Neural cell (in vitro differentiated cells): ENCODE results near the gene ZNF280C. TPM values are rescaled to one million over a fixed set of nuclear protein-coding genes. Genes with fewer than 3 reads are reported as not detected.

ENCODE experiments used
- H2AFZ ChIP-seq: fragments of 200-600, 300-800 bp; sonication (generic), shearing (Covaris generic); 2 replicates; pipeline ENCODE4 v1.6.0; 2014; ENCODE audit warnings: low read depth, mild to moderate bottlenecking, antibody characterized with exemption, low read length, moderate library complexity
- H3F3A ChIP-seq: fragments of 200-600 bp; shearing (Covaris generic); 2 replicates; pipeline ENCODE4 v1.6.1; 2016; ENCODE audit warnings: mild to moderate bottlenecking, moderate library complexity, mixed read lengths, antibody characterized with exemption, low read length; ENCODE audit not compliant: insufficient read depth, poor library complexity, severe bottlenecking
- H3K27ac ChIP-seq: fragments of 200-600, 300-800 bp; sonication (generic), shearing (Covaris generic); 2 replicates; pipeline ENCODE4 v1.5.1; 2014; ENCODE audit warnings: mild to moderate bottlenecking, low read length, moderate library complexity
- H3K27me3 ChIP-seq: fragments of 300-800, 200-600 bp; sonication (generic), shearing (Covaris generic); 2 replicates; pipeline ENCODE4 v1.6.0; 2014; ENCODE audit warnings: mild to moderate bottlenecking, low read depth, low read length, moderate library complexity; ENCODE audit not compliant: insufficient read depth
- H3K36me3 ChIP-seq: fragments of 300-800, 200-600 bp; sonication (generic), shearing (Covaris generic); 2 replicates; pipeline ENCODE4 v1.5.1; 2014; ENCODE audit warnings: mild to moderate bottlenecking, antibody characterized with exemption, low read length, moderate library complexity; ENCODE audit not compliant: insufficient read depth
- H3K4me2 ChIP-seq: fragments of 300-800, 200-600 bp; sonication (generic), shearing (Covaris generic); 2 replicates; pipeline ENCODE4 v1.6.0; 2014; ENCODE audit warnings: mild to moderate bottlenecking, low read length
- H3K4me3 ChIP-seq: fragments of 300-800, 200-600 bp; sonication (generic), shearing (Covaris generic); 2 replicates; pipeline ENCODE4 v1.5.1; 2014; ENCODE audit warnings: mild to moderate bottlenecking, low read length, moderate library complexity
- H3K79me2 ChIP-seq: fragments of 200-600 bp; shearing (Covaris generic); replicated peaks from 2 replicates; pipeline ENCODE4 v1.6.0; 2014; ENCODE audit warnings: mild to moderate bottlenecking, low read length, moderate library complexity; ENCODE audit not compliant: insufficient read depth
- H3K9ac ChIP-seq: fragments of 300-800, 200-600 bp; sonication (generic), shearing (Covaris generic); 2 replicates; pipeline ENCODE4 v1.6.1; 2016; ENCODE audit warnings: mild to moderate bottlenecking, low read length, mixed read lengths
- H3K9me2 ChIP-seq: fragments of 200-600 bp; shearing (Covaris generic); 2 replicates; pipeline ENCODE4 v1.6.1; 2016; ENCODE audit warnings: mild to moderate bottlenecking, low read length, mixed read lengths; ENCODE audit not compliant: insufficient read depth
- H3K9me3 ChIP-seq: fragments of 200-600, 300-800 bp; sonication (generic), shearing (Covaris generic); 2 replicates; pipeline ENCODE4 v1.6.1; 2016; ENCODE audit warnings: mild to moderate bottlenecking, mixed run types, low read length, moderate library complexity, mixed read lengths
- H4K20me1 ChIP-seq: fragments of 200-600 bp; shearing (Covaris generic); 2 replicates; pipeline ENCODE4 v1.6.1; 2016; ENCODE audit warnings: mild to moderate bottlenecking, mixed run types; ENCODE audit not compliant: insufficient read depth
- CTCF ChIP-seq: fragments of 450-650 bp; IDR thresholded peaks from 2 replicates; pipeline ENCODE4 v1.5.1; 2014; ENCODE audit warnings: antibody characterized with exemption, mild to moderate bottlenecking, moderate library complexity; ENCODE audit not compliant: poor library complexity, severe bottlenecking
- EP300 ChIP-seq: fragments of 450-650 bp; conservative IDR thresholded peaks from 2 replicates; pipeline ENCODE4 v1.6.1; 2014; ENCODE audit warnings: antibody characterized with exemption, mild to moderate bottlenecking, moderate library complexity; ENCODE audit not compliant: poor library complexity, severe bottlenecking
- EZH2 ChIP-seq: fragments of 200-600, 300-800 bp; shearing (Covaris generic), sonication (generic); IDR thresholded peaks from 2 replicates; pipeline ENCODE4 v1.6.1; 2014; ENCODE audit warnings: antibody characterized with exemption, low read length, borderline replicate concordance, mild to moderate bottlenecking; ENCODE audit not compliant: insufficient read depth, poor library complexity, severe bottlenecking
- MXI1 ChIP-seq: fragments of 450-650 bp; conservative IDR thresholded peaks from 2 replicates; pipeline ENCODE4 v1.6.1; 2014; ENCODE audit warnings: antibody characterized with exemption, mild to moderate bottlenecking; ENCODE audit not compliant: poor library complexity, severe bottlenecking
- POLR2AphosphoS5 ChIP-seq: IDR thresholded peaks from 2 replicates; pipeline ENCODE4 v1.6.1; 2012
- RAD21 ChIP-seq: fragments of 450-650 bp; conservative IDR thresholded peaks from 2 replicates; pipeline ENCODE4 v1.6.1; 2014; ENCODE audit warnings: antibody characterized with exemption, mild to moderate bottlenecking, moderate library complexity
- REST ChIP-seq: IDR thresholded peaks from 2 replicates; pipeline ENCODE4 v1.6.1; 2012; ENCODE audit warnings: borderline replicate concordance
- SMC3 ChIP-seq: fragments of 450-650 bp; conservative IDR thresholded peaks from 2 replicates; pipeline ENCODE4 v1.6.1; 2014; ENCODE audit warnings: antibody characterized with exemption, mild to moderate bottlenecking, moderate library complexity; ENCODE audit not compliant: poor library complexity
- TAF1 ChIP-seq: IDR thresholded peaks from 2 replicates; pipeline ENCODE4 v1.6.1; 2012; ENCODE audit warnings: low read depth
- polyA plus RNA-seq: library from polyadenylated mRNA; depleted of rRNA; stranded (reverse); fragments of >200 nt; gene quantifications from 2 replicates; pipeline ENCODE4 v1.2.3, GENCODE V29; 2014

The ZNF280C gene
- polyA plus RNA-seq, 1 donor from 2014 or later = 9.5 TPM

GRCh38 chrX:130262231-130262630 lies 6.5 kb downstream of the ZNF280C start:
- no peaks in the 10 kb centered on the region for H3K9me2 ChIP-seq
- H3K79me2 ChIP-seq = peaks cover 32% of the 10 kb centered on the region
- H3K4me3 ChIP-seq = no peak overlapping the region
- H3K9ac ChIP-seq = no peak overlapping the region
- H4K20me1 ChIP-seq = no peaks in the 10 kb centered on the region
- no peaks in the 10 kb centered on the region for H3K36me3 ChIP-seq
- H2AFZ ChIP-seq = no peak overlapping the region
- H3K27ac ChIP-seq = no peak overlapping the region
- no peak for TF ChIP-seq REST
- H3K9me3 ChIP-seq = no peaks in the 10 kb centered on the region
- no peaks in the 10 kb centered on the region for H3F3A ChIP-seq
- H3K4me2 ChIP-seq = no peak overlapping the region
- no peaks in the 10 kb centered on the region for H3K27me3 ChIP-seq

GRCh38 chrX:130261296-130261893 lies 7.3 kb downstream of the ZNF280C start:
- H3F3A ChIP-seq = no peaks in the 10 kb centered on the region
- peaks cover 29% of the 10 kb centered on the region for H3K79me2 ChIP-seq
- TF ChIP-seq SMC3 (no peak), POLR2AphosphoS5 (no peak), MXI1 (no peak), RAD21 (no peak), TAF1 (no peak), EP300 (no peak), REST (no peak), CTCF (no peak), EZH2 (no peak)
- no peak overlapping the region for H3K27ac ChIP-seq
- H4K20me1 ChIP-seq = no peaks in the 10 kb centered on the region
- no peaks in the 10 kb centered on the region for H3K9me3 ChIP-seq
- no peaks in the 10 kb centered on the region for H3K27me3 ChIP-seq
- no peak overlapping the region for H3K4me3 ChIP-seq
- no peaks in the 10 kb centered on the region for H3K36me3 ChIP-seq
- no peak overlapping the region for H3K9ac ChIP-seq
- no peak overlapping the region for H2AFZ ChIP-seq
- no peak overlapping the region for H3K4me2 ChIP-seq
- H3K9me2 ChIP-seq = no peaks in the 10 kb centered on the region
